ENCODE results near the gene GALNS.

DNA sequence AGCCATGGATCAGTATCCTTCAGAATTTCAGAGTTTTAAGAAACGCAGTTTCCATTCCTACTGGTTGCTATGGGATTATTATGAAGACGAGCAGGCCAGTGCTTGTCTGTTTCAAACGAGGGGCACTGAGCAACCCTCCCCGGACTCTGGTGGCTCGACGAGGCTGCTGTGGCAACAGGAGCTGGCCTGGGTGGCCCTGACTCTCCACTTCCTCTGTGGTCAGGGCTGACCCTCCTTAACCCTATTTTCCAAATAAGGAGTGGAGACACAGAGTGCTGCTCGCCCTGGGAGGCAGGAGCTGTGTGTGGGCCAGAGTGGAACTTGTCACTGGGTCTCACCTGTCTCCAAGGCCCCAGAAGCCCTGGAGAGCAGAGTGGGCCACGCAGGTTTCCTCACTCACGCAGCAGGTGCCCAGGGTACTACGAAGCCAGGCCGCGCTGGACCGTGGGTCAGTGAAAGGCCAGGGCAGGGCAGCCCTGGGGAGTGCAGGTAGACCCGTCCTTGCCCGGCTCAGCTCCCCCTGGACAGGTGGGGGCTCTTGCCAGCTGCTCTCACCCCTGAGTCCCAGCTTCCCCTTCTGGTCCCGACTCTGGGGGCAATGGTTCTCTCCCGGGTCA lies 3.3 kb downstream of the GALNS start:
- TF ChIP-seq, protein P1, sequence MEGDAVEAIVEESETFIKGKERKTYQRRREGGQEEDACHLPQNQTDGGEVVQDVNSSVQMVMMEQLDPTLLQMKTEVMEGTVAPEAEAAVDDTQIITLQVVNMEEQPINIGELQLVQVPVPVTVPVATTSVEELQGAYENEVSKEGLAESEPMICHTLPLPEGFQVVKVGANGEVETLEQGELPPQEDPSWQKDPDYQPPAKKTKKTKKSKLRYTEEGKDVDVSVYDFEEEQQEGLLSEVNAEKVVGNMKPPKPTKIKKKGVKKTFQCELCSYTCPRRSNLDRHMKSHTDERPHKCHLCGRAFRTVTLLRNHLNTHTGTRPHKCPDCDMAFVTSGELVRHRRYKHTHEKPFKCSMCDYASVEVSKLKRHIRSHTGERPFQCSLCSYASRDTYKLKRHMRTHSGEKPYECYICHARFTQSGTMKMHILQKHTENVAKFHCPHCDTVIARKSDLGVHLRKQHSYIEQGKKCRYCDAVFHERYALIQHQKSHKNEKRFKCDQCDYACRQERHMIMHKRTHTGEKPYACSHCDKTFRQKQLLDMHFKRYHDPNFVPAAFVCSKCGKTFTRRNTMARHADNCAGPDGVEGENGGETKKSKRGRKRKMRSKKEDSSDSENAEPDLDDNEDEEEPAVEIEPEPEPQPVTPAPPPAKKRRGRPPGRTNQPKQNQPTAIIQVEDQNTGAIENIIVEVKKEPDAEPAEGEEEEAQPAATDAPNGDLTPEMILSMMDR (conservative IDR thresholded peaks at IDR 0.05; ENCODE audit: low read length) = no peak
- no peak for TF ChIP-seq EZH2phosphoT487 (IDR thresholded peaks at IDR 0.05; ENCODE audit: borderline replicate concordance, low read depth, low read length)
